SJSA1 (cell line): ENCODE data around the gene CIB2. TPM values are rescaled to one million over a fixed set of nuclear protein-coding genes. Genes with fewer than 3 reads are reported as not detected.

Experiments
- DNase-seq, 2 experiments: peaks; one replicate each; pipeline ENCODE4 v3.0.0-alpha.2; 2015 to 2020; ENCODE audit warnings: low spot score in 2 of 2, low read depth in 1 of 2
- H3K27ac ChIP-seq: fragments of 250-450 bp; sonication (Bioruptor Pico); 2 replicates; pipeline ENCODE4 v1.5.1; 2020; ENCODE audit warnings: mild to moderate bottlenecking, moderate library complexity
- H3K27me3 ChIP-seq: fragments of 250-450 bp; sonication (Bioruptor Pico); replicated peaks from 2 replicates; pipeline ENCODE4 v1.5.1; 2020; ENCODE audit warnings: mild to moderate bottlenecking, moderate library complexity
- H3K36me3 ChIP-seq: fragments of 250-450 bp; sonication (Bioruptor Pico); 2 replicates; pipeline ENCODE4 v1.5.1; 2020; ENCODE audit warnings: mild to moderate bottlenecking
- H3K4me1 ChIP-seq: fragments of 250-450 bp; sonication (Bioruptor Pico); replicated peaks from 2 replicates; pipeline ENCODE4 v1.6.1; 2021; ENCODE audit warnings: mild to moderate bottlenecking
- H3K4me3 ChIP-seq: fragments of 250-450 bp; sonication (Bioruptor Pico); 2 replicates; pipeline ENCODE4 v1.5.1; 2020; ENCODE audit warnings: mild to moderate bottlenecking
- H3K9me3 ChIP-seq: fragments of 250-450 bp; sonication (Bioruptor Pico); replicated peaks from 2 replicates; pipeline ENCODE4 v1.5.1; 2020; ENCODE audit warnings: mild to moderate bottlenecking
- total RNA-seq: library from RNA; depleted of rRNA; stranded (reverse); fragments of >200 nt; shearing (Covaris generic); gene quantifications from 2 replicates; pipeline ENCODE4 v1.2.3, GENCODE V29; 2014

CIB2 gene
- total RNA-seq, 1 experiment from 2014 or later, result 3.2 TPM

GRCh38 chr15:78108300-78109084 is 22.8 kb downstream of the CIB2 start:
- no peaks in the 10 kb centered on the region for H3K36me3 ChIP-seq
- H3K4me1 ChIP-seq, result no peaks in the 10 kb centered on the region
- peak; percentile 72 to 89 for DNase-seq
- no peak overlapping the region for H3K4me3 ChIP-seq
- no peak overlapping the region for H3K27ac ChIP-seq
- H3K9me3 ChIP-seq, result no peaks in the 10 kb centered on the region
- H3K27me3 ChIP-seq, result no peaks in the 10 kb centered on the region

GRCh38 chr15:78107471-78107870 is 23.8 kb downstream of the CIB2 start:
- Histone ChIP-seq H3K9me3 (no peaks in the 10 kb centered on the region), H3K36me3 (no peaks in the 10 kb centered on the region), H3K27me3 (no peaks in the 10 kb centered on the region), H3K4me1 (no peaks in the 10 kb centered on the region; the same call in 1 of the 2 replicates), H3K27ac (no peak overlapping the region), H3K4me3 (no peak overlapping the region)
- no peak for DNase-seq

GRCh38 chr15:78105476-78106241 is 25.6 kb downstream of the CIB2 start:
- no peaks in the 10 kb centered on the region; the same call in 1 of the 2 replicates for H3K4me1 ChIP-seq
- no peak overlapping the region for H3K27ac ChIP-seq
- H3K27me3 ChIP-seq, result no peaks in the 10 kb centered on the region
- H3K4me3 ChIP-seq, result no peak overlapping the region
- H3K9me3 ChIP-seq, result no peaks in the 10 kb centered on the region
- DNase-seq, result no peak
- H3K36me3 ChIP-seq, result no peaks in the 10 kb centered on the region

GRCh38 chr15:78104566-78105475 is 26.4 kb downstream of the CIB2 start:
- Histone ChIP-seq H3K4me3 (no peak overlapping the region), H3K4me1 (no peaks in the 10 kb centered on the region; the same call in 1 of the 2 replicates), H3K27me3 (no peaks in the 10 kb centered on the region), H3K36me3 (no peaks in the 10 kb centered on the region), H3K9me3 (no peaks in the 10 kb centered on the region), H3K27ac (no peak overlapping the region)
- DNase-seq, result no peak

- Histone ChIP-seq H3K4me1 (no peaks in the 10 kb centered on the region; the same call in 1 of the 2 replicates), H3K27me3 (no peaks in the 10 kb centered on the region), H3K9me3 (no peaks in the 10 kb centered on the region), H3K27ac (no peak overlapping the region), H3K4me3 (no peak overlapping the region), H3K36me3 (no peaks in the 10 kb centered on the region)
- no peak for DNase-seq
Measured at GRCh38 chr15:78104119-78104479, 27.1 kb downstream of the CIB2 start.

GRCh38 chr15:78103406-78104118 is 27.7 kb downstream of the CIB2 start:
- Histone ChIP-seq H3K4me1 (no peaks in the 10 kb centered on the region; the same call in 1 of the 2 replicates), H3K9me3 (no peaks in the 10 kb centered on the region), H3K27ac (no peak overlapping the region), H3K4me3 (no peak overlapping the region), H3K36me3 (no peaks in the 10 kb centered on the region), H3K27me3 (no peaks in the 10 kb centered on the region)
- DNase-seq, result no peak

GRCh38 chr15:78102741-78103140 is 28.5 kb downstream of the CIB2 start:
- Histone ChIP-seq H3K36me3 (no peaks in the 10 kb centered on the region), H3K4me1 (no peaks in the 10 kb centered on the region; the same call in 1 of the 2 replicates), H3K4me3 (no peak overlapping the region), H3K9me3 (no peaks in the 10 kb centered on the region), H3K27ac (no peak overlapping the region), H3K27me3 (no peaks in the 10 kb centered on the region)
- DNase-seq, result no peak

GRCh38 chr15:78102211-78102610 is 29.0 kb downstream of the CIB2 start:
- H3K4me1 ChIP-seq, result no peaks in the 10 kb centered on the region; the same call in 1 of the 2 replicates
- no peaks in the 10 kb centered on the region for H3K27me3 ChIP-seq
- no peak overlapping the region for H3K4me3 ChIP-seq
- no peak for DNase-seq
- H3K36me3 ChIP-seq, result no peaks in the 10 kb centered on the region
- no peak overlapping the region for H3K27ac ChIP-seq
- H3K9me3 ChIP-seq, result no peaks in the 10 kb centered on the region

- Histone ChIP-seq H3K9me3 (no peaks in the 10 kb centered on the region), H3K36me3 (no peaks in the 10 kb centered on the region), H3K27ac (no peak overlapping the region), H3K4me3 (no peak overlapping the region), H3K27me3 (no peaks in the 10 kb centered on the region), H3K4me1 (no peaks in the 10 kb centered on the region; the same call in 1 of the 2 replicates)
- no peak for DNase-seq
Measured at GRCh38 chr15:78101423-78102105, 29.7 kb downstream of the CIB2 start.

- H3K27ac ChIP-seq, result no peak overlapping the region
- H3K4me1 ChIP-seq, result no peaks in the 10 kb centered on the region; the same call in 1 of the 2 replicates
- H3K27me3 ChIP-seq, result no peaks in the 10 kb centered on the region
Measured at GRCh38 chr15:78100886-78101285, 30.4 kb downstream of the CIB2 start.

GRCh38 chr15:78098131-78098755 is 33.0 kb downstream of the CIB2 start:
- Histone ChIP-seq H3K36me3 (no peaks in the 10 kb centered on the region), H3K27ac (no peak overlapping the region), H3K4me3 (no peak overlapping the region), H3K4me1 (no peaks in the 10 kb centered on the region; the same call in 1 of the 2 replicates), H3K9me3 (no peaks in the 10 kb centered on the region), H3K27me3 (no peaks in the 10 kb centered on the region; the same call in 1 of the 2 replicates)
- DNase-seq, result no peak

More at GRCh38 chr15:78100886-78101285, 30.4 kb downstream of the CIB2 start:
- Histone ChIP-seq H3K9me3 (no peaks in the 10 kb centered on the region), H3K36me3 (no peaks in the 10 kb centered on the region), H3K4me3 (no peak overlapping the region)
- no peak for DNase-seq

- no peak overlapping the region for H3K4me3 ChIP-seq
- no peaks in the 10 kb centered on the region for H3K9me3 ChIP-seq
- H3K36me3 ChIP-seq, result no peaks in the 10 kb centered on the region
- DNase-seq, result no peak
- no peaks in the 10 kb centered on the region; the same call in 1 of the 2 replicates for H3K27me3 ChIP-seq
- H3K27ac ChIP-seq, result no peak overlapping the region
- no peaks in the 10 kb centered on the region; the same call in 1 of the 2 replicates for H3K4me1 ChIP-seq
Measured at GRCh38 chr15:78097667-78098066, 33.6 kb downstream of the CIB2 start.
